Activated B cell treated with CpG ODN at 0.5 μM for 24 hours (primary cell): ENCODE measurements around the gene SUSD2. TPM values are rescaled to one million over a fixed set of nuclear protein-coding genes. Genes with fewer than 3 reads are reported as not detected.
A peak's percentile ranks its signal among the peaks of the same experiment; 100 is the strongest.

Experiments used
- ATAC-seq: fragments of 200-7000 bp; cut with Tn5 transposase; one replicate; pipeline ENCODE4 v1.10.0; 2021; ENCODE audit warnings: low read depth, mild to moderate bottlenecking, moderate library complexity
- CTCF ChIA-PET: fragments of 350-600 bp; sonication (Branson Sonifier 250); formaldehyde crosslinking; loops from one replicate; lab custom pipeline; 2021; ENCODE audit warnings: antibody characterized with exemption; lab: Charles Lee
- POLR2A ChIA-PET: fragments of 350-600 bp; sonication (Branson Sonifier 250); formaldehyde crosslinking; loops from one replicate; lab custom pipeline; 2021; ENCODE audit warnings: antibody characterized with exemption; lab: Charles Lee
- DNase-seq: peaks from one replicate; pipeline ENCODE4 v3.0.0; 2022
- H3K27ac Mint-ChIP-seq: one replicate; pipeline ENCODE4 v1.8.0; 2020; ENCODE audit warnings: mixed read lengths
- H3K27me3 Mint-ChIP-seq: one replicate; pipeline ENCODE4 v1.8.0; 2021; ENCODE audit warnings: mixed read lengths
- H3K36me3 Mint-ChIP-seq: one replicate; pipeline ENCODE4 v1.8.0; 2021; ENCODE audit warnings: low read depth, mixed read lengths
- H3K4me1 Mint-ChIP-seq: one replicate; pipeline ENCODE4 v1.8.0; 2021; ENCODE audit warnings: mixed read lengths
- H3K4me3 Mint-ChIP-seq: one replicate; pipeline ENCODE4 v1.8.0; 2020; ENCODE audit warnings: mild to moderate bottlenecking, mixed read lengths
- H3K9me3 Mint-ChIP-seq: one replicate; pipeline ENCODE4 v1.8.0; 2020; ENCODE audit warnings: mixed read lengths
- CTCF ChIP-seq: fragments of 200-600 bp; IDR thresholded peaks from one replicate; pipeline ENCODE4 v1.8.0; 2022; ENCODE audit warnings: antibody characterized with exemption, mild to moderate bottlenecking
- intact Hi-C: fragments of 100-400 bp; cut with micrococcal nuclease; formaldehyde crosslinking; loops from one replicate; pipeline ENCODE4 v1.15.1; 2024
- total RNA-seq: library from RNA; stranded (reverse); gene quantifications from 2 replicates; pipeline ENCODE4 v1.2.3, GENCODE V29; 2022

SUSD2 gene
- total RNA-seq, 1 donor from 2014 or later = 0.93 TPM

GRCh38 chr22:24146194-24146616, 35.1 kb upstream of the SUSD2 start:
- peak; percentile 84 for ATAC-seq
- Mint-ChIP-seq H3K36me3 (peaks cover 5% of the 10 kb centered on the region), H3K27ac (peak overlapping the region; percentile 19), H3K4me1 (peaks cover 44% of the 10 kb centered on the region), H3K9me3 (no peaks in the 10 kb centered on the region), H3K27me3 (no peaks in the 10 kb centered on the region), H3K4me3 (no peak overlapping the region)
- DNase-seq = no peak
- CTCF ChIA-PET = interaction anchor here (1.0 to 1.7 kb wide), 3 partner anchors 9 to 11 kb away, joined by 3 to 7 read pairs (median 6); no protein-coding TSS in a partner anchor
- TF ChIP-seq CTCF = no peak
- POLR2A ChIA-PET = interaction anchor here (2.5 kb wide), 1 partner anchor 11 kb away, joined by 13 read pairs; no protein-coding TSS in a partner anchor
- intact Hi-C loops = loop anchor here (1.0 kb wide), 1 partner anchor 10 kb away; no protein-coding TSS in a partner anchor

GRCh38 chr22:24146791-24147353, 34.4 kb upstream of the SUSD2 start:
- Mint-ChIP-seq H3K9me3 (no peaks in the 10 kb centered on the region), H3K27ac (no peak overlapping the region), H3K4me3 (no peak overlapping the region), H3K4me1 (peaks cover 37% of the 10 kb centered on the region), H3K27me3 (no peaks in the 10 kb centered on the region), H3K36me3 (peaks cover 5% of the 10 kb centered on the region)
- intact Hi-C loops = loop anchor here (1.0 kb wide), 1 partner anchor 9 kb away; no protein-coding TSS in a partner anchor
- DNase-seq (no peak), ATAC-seq (no peak)
- ChIA-PET CTCF (interaction anchor here (1.4 to 1.7 kb wide), 2 partner anchors 8 to 11 kb away, joined by 6 to 7 read pairs; no protein-coding TSS in a partner anchor), POLR2A (interaction anchor here (2.5 kb wide), 1 partner anchor 10 kb away, joined by 13 read pairs; no protein-coding TSS in a partner anchor)
- no peak for TF ChIP-seq CTCF

GRCh38 chr22:24147666-24148065, 33.6 kb upstream of the SUSD2 start:
- H3K4me1 Mint-ChIP-seq = peaks cover 40% of the 10 kb centered on the region
- DNase-seq (no peak), ATAC-seq (no peak)
- intact Hi-C loops = no loop called here
- peaks cover 7% of the 10 kb centered on the region for H3K36me3 Mint-ChIP-seq
- CTCF ChIA-PET = no interaction called here
- no peak for TF ChIP-seq CTCF
- H3K9me3 Mint-ChIP-seq = no peaks in the 10 kb centered on the region
- H3K27me3 Mint-ChIP-seq = no peaks in the 10 kb centered on the region
- H3K4me3 Mint-ChIP-seq = no peak overlapping the region
- H3K27ac Mint-ChIP-seq = no peak overlapping the region
- POLR2A ChIA-PET = interaction anchor here (2.5 kb wide), 1 partner anchor 9 kb away, joined by 13 read pairs; no protein-coding TSS in a partner anchor

- ATAC-seq (no peak), DNase-seq (no peak)
- Mint-ChIP-seq H3K36me3 (peaks cover 5% of the 10 kb centered on the region), H3K27me3 (no peaks in the 10 kb centered on the region), H3K27ac (no peak overlapping the region), H3K4me1 (peaks cover 45% of the 10 kb centered on the region), H3K4me3 (no peak overlapping the region), H3K9me3 (no peaks in the 10 kb centered on the region)
- CTCF ChIA-PET = no interaction called here
- POLR2A ChIA-PET = no interaction called here
- TF ChIP-seq CTCF = no peak
- intact Hi-C loops = no loop called here
Observed at GRCh38 chr22:24148266-24149197, 32.8 kb upstream of the SUSD2 start.

- intact Hi-C loops = no loop called here
- H3K9me3 Mint-ChIP-seq = no peaks in the 10 kb centered on the region
- H3K4me3 Mint-ChIP-seq = no peak overlapping the region
- no peak for DNase-seq
- CTCF ChIA-PET = interaction anchor here (1.0 kb wide), 1 partner anchor 25 kb away, joined by 3 read pairs; no protein-coding TSS in a partner anchor
- peaks cover 5% of the 10 kb centered on the region for H3K36me3 Mint-ChIP-seq
- POLR2A ChIA-PET = no interaction called here
- peaks cover 45% of the 10 kb centered on the region for H3K4me1 Mint-ChIP-seq
- no peak for TF ChIP-seq CTCF
- no peaks in the 10 kb centered on the region for H3K27me3 Mint-ChIP-seq
- no peak overlapping the region for H3K27ac Mint-ChIP-seq
- ATAC-seq = no peak
Observed at GRCh38 chr22:24149198-24149590, 32.1 kb upstream of the SUSD2 start.
